GM18519 (cell line): ENCODE data around the gene ETV6.

Source experiments
- ATAC-seq: cut with Tn5 transposase; IDR thresholded peaks from one replicate; pipeline ENCODE4 v1.9.1; 2021; ENCODE audit warnings: mild to moderate bottlenecking, moderate library complexity; ENCODE audit not compliant: unreplicated experiment, low FRiP score

ETV6 gene

DNA sequence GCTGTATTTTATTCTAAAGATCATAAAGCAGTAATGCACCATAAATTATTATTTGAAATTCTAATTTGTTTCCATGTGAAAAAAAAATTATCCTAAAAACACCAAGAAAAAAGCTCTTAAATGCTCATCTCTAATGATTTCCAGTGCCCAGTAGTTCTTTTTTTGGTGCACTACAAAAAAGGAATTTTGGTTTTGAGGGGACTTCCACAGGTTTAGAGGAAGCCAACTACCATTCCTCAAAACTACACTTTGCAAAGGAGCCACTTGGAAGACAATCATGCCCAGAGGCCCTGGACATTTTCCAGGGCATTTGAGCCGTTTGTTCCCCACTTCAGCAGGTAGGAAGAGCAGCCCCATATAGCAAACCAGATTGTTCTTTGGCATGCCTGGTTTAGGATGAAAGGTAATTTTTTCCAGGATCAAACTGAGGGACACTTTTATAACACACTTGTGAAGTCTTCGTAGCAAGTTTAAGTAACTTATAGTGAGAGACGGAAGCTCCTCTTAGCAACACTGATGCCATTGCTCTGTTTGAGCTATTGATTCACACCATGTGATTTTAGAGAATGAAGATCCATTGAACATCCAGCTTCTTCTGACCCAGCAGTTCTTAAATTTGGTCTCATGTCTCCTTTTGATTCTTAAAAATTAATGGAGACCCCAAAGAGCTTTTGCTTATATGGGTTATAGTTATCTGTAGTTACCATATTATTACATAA is 187.9 kb downstream of the ETV6 start:
- ATAC-seq: no peak

DNA sequence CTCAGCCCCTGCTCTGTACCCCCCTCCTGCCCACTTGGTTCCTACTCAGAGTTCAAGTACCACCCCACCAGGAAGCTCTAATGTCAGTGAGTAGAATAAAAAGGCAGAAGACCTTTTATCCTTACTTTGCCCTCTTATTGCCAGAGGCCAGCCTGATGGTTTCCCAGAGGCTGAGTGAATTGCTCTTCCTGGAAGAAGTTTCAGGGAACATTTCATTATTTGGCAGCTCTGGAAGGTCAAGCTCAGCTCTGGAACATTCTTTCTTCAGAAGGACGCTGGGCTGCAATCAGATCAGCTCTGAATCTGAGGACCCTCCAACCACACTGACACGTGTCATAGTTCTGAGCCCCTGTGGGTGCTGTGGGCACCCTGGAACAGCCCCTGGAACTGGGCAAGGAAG is 188.9 kb downstream of the ETV6 start:
- no peak for ATAC-seq

- ATAC-seq: no peak
Measured at GRCh38 chr12:11839091-11839641, 189.7 kb downstream of the ETV6 start.

DNA sequence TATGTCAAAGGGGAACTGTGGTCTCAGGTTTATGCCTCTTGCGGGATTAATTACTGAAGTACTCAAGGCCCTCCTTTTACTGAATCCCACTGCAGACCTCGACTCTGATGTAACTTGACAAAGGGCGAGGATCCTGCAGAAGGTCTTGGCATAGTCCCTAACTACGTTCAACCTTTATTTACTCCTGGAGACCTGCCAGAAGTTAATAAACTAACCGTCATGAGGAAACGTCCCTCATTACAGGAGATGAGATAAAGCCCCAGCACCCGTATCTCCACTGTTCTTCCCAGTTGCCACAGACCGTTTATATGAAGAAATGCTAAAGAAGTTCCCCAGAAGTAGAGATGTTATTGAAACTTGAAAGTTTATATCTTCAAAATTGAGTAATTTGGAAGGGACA is 190.9 kb downstream of the ETV6 start:
- ATAC-seq: no peak

- ATAC-seq: no peak
Measured at GRCh38 chr12:11846488-11846887, 197.0 kb downstream of the ETV6 start.

GRCh38 chr12:11847539-11847938 is 198.1 kb downstream of the ETV6 start:
- no peak for ATAC-seq

DNA sequence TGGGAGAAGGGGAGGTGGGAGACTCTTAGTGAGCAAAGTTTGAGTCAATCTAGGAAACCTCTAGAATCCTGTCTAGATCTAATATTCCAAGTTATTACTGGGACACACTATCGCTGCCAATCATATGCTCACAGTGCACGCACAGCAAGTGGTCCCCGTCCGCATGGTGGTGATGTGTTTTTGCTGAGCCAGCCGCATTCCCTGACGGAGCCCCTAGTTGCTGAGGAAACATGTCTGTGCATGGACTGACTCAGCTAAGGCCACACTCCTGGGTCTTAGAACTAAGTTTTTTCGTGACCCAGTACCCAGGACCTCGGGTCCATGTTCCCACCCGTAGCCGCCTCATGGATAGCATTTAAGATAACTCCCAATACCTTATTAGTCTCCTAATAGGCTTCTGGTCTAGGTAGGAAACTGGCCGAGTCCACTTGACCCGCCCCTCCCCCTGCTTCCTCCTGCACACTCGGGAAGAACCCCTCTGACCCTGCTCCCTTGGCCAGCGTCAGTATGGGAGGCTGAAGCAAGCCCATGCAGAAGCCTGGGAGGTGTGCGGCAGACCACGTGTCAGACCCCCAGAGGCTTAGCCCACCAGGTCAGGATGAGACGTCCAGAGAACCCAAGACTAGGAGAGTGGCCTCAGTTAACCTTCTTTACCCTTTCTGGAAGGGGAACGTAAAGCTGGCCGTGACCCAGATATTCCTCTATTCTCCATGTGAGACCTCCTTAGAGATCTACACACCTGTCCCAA is 200.5 kb downstream of the ETV6 start:
- ATAC-seq: no peak

GRCh38 chr12:11853126-11853525 is 203.7 kb downstream of the ETV6 start:
- no peak for ATAC-seq

- ATAC-seq: no peak
Measured at GRCh38 chr12:11854011-11854499, 204.6 kb downstream of the ETV6 start.

DNA sequence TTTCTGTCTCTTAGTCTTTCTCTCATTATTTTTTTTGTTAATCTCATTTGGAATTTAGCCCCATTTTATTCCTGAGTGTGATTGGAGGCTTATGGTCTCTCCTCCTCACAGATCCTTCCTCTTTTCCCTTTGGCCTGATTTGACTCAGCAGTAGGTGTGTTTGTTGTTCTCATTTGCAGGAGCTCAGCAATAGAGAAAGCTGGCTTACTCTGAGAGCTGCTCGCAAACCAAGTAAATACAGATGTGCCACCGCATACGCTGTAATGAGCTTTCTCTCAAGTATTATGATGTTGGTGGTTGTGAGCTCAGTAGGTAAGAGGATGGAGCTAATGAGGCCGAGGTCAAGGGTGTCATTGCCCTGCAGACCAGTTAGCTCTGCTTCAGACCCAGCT is 206.5 kb downstream of the ETV6 start:
- ATAC-seq: peak; percentile 62

DNA sequence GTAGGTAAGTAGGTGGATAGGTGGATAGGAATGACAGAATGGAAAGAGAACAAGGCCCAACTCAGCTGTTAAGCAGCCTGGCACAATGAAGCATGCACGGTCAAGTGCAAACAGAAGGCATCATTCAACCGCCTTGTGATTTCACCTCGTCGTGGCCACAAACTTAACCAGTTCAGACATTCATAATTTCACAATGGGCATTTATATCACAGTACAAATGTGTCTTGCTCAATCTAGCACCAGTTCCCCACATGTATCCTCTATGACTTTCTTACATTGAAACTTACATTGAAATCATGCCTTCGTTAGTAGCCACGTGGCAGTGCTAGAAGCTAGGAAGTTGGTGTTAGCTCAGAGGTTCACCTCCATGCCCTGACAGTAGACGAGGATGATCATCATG is 207.5 kb downstream of the ETV6 start:
- no peak for ATAC-seq

DNA sequence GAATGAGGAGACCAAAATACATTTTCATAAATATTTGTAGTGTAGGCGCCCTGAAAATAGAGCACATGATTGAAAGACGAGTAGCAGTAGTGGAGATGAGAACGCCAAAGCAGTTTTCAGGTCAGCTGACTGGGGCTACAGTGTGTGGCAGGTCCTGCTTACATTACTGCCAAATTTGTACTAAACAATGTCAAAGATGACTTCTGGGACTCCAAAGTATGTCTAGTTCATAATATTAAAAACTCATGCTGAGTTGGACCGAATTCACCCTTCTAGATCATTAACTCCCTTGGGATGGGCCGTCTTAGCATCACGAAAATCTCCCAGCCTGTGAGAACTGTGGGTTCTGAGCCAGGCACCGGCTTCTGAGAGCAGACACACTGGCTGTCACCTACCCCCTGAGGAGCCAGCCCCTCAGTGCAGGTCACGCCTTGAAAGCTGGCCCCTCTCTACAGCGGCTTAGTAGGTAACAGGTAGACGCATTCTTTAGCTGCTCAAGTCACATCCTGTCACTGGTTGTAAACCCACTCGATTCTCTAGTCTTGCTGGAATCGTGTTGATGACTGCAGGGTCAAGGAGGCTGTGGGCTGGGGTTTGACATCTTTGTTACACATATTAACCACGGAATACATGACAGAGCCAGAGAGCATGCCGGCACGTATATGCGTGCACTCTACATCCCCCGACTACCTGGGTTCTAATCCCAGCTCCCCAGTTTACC is 210.4 kb downstream of the ETV6 start:
- ATAC-seq: no peak

- ATAC-seq: no peak
Measured at GRCh38 chr12:11861155-11861863, 211.8 kb downstream of the ETV6 start.

- ATAC-seq: no peak
Measured at GRCh38 chr12:11861864-11862600, 212.6 kb downstream of the ETV6 start.

GRCh38 chr12:11862798-11863197 is 213.3 kb downstream of the ETV6 start:
- no peak for ATAC-seq

DNA sequence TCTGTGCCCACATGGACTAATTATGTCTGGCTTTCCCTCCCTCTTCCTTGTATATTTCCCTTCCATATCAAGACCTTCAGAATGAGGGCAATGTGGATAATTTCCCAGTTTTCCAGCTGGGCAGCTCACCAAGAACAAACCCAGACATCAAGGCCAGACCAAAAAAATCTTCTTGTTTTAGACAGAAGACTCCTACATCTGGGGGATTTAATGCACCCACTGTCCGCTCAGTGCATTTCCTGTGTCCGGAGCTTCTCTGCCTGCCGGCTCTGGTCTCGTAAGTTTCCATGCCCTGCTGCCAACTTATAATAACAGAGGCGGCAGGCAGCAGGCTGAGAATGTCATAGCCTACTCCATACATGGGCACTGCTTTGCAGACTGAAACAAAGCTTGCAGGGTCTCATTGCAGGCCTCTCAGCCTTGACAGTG is 214.0 kb downstream of the ETV6 start:
- ATAC-seq: no peak

- ATAC-seq: no peak
Measured at GRCh38 chr12:11863988-11864387, 214.5 kb downstream of the ETV6 start.

GRCh38 chr12:11865824-11866223 is 216.3 kb downstream of the ETV6 start:
- ATAC-seq: no peak

- ATAC-seq: no peak
Measured at GRCh38 chr12:11868027-11868426, 218.6 kb downstream of the ETV6 start.

DNA sequence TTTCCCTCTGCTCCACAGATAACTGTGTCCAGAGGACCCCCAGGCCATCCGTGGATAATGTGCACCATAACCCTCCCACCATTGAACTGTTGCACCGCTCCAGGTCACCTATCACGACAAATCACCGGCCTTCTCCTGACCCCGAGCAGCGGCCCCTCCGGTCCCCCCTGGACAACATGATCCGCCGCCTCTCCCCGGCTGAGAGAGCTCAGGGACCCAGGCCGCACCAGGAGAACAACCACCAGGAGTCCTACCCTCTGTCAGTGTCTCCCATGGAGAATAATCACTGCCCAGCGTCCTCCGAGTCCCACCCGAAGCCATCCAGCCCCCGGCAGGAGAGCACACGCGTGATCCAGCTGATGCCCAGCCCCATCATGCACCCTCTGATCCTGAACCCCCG is 219.9 kb downstream of the ETV6 start:
- ATAC-seq: no peak
